Kidney (tissue), 14 donors: Measurements from ENCODE around the gene STK38. TPM values are rescaled to one million over a fixed set of nuclear protein-coding genes. Genes with fewer than 3 reads are reported as not detected.

ENCODE experiments used
- DNase-seq, 5 donors: peaks; one replicate each; pipeline ENCODE4 v3.0.0-alpha.2; 2013 to 2020
- FAIRE-seq: peaks from 2 replicates; lab custom pipeline; 2012; peaks lifted over from hg19 to GRCh38; lab: Jason Lieb, UNC
- H3K27ac ChIP-seq, 2 donors: one replicate each; pipeline ENCODE4 v1.7.0; 2013; ENCODE audit warnings: low read depth in 2 of 2, low read length in 2 of 2, inconsistent platforms in 1 of 2
- H3K27me3 ChIP-seq: one replicate; pipeline ENCODE4 v1.7.1; 2013; ENCODE audit warnings: low read length, inconsistent platforms; ENCODE audit not compliant: control insufficient read depth, insufficient read depth
- H3K36me3 ChIP-seq, 3 donors: one replicate each; pipeline versions ENCODE4 v1.7.0 to v1.7.1; 2013; ENCODE audit warnings: low read length in 3 of 3, control low read depth in 1 of 3, inconsistent platforms in 1 of 3; ENCODE audit not compliant: insufficient read depth in 3 of 3, control insufficient read depth in 2 of 3
- H3K4me1 ChIP-seq, 3 donors: one replicate each; pipeline versions ENCODE4 v1.7.0 to v1.7.1; 2013; ENCODE audit warnings: low read length in 3 of 3, inconsistent platforms in 1 of 3, low read depth in 1 of 3; ENCODE audit not compliant: control insufficient read depth in 2 of 3, insufficient read depth in 2 of 3
- H3K4me3 ChIP-seq, 3 donors: one replicate each; pipeline versions ENCODE4 v1.7.0 to v1.8.1; 2013; ENCODE audit warnings: low read length in 3 of 3, control low read depth in 1 of 3, inconsistent platforms in 1 of 3
- H3K9ac ChIP-seq, 3 donors: one replicate each; pipeline versions ENCODE4 v1.7.0 to v1.7.1; 2013; ENCODE audit warnings: low read length in 3 of 3, control low read depth in 1 of 3, inconsistent platforms in 1 of 3
- H3K9me3 ChIP-seq, 3 donors: one replicate each; pipeline versions ENCODE4 v1.7.0 to v1.7.1; 2013; ENCODE audit warnings: low read length in 3 of 3, control low read depth in 1 of 3, inconsistent platforms in 1 of 3; ENCODE audit not compliant: control insufficient read depth in 2 of 3, insufficient read depth in 1 of 3
- CTCF ChIP-seq: IDR thresholded peaks from 3 replicates; pipeline ENCODE4 v1.5.1; 2012; ENCODE audit warnings: mild to moderate bottlenecking, moderate library complexity, borderline replicate concordance; ENCODE audit not compliant: insufficient read depth; ENCODE audit errors: extremely low read depth
- intact Hi-C: fragments of 100-400 bp; cut with DNase I; formaldehyde crosslinking; loops from one replicate; pipeline ENCODE4 v1.11.1; 2022
- polyA plus RNA-seq: library from polyadenylated mRNA; stranded (reverse); fragments of 350-450 nt; fragmentation: Illumina TruSeq; extraction: RNeasy Lipid Tissue Mini Kit (QIAGEN cat#74804); gene quantifications from one replicate; pipeline ENCODE4 v1.2.3, GENCODE V29; 2014; ENCODE audit warnings: low read depth, low replicate concordance; ENCODE audit not compliant: insufficient read depth
- total RNA-seq: library from RNA; stranded (reverse); fragmentation: NEBNext Ultra II Directional; extraction: Animal tissue kit (Norgen Biotek cat#: 25700); gene quantifications from one replicate; pipeline ENCODE4 v1.2.1, GENCODE V29; 2021
- donor health status: control.
- donor health status: control.
- donor health status: control.
- donor health status: control.
- donor health status: control.
- donor health status: DM: yes; HTN: yes; CAD: no.
- donor health status: Normal renal cell carcinoma (clear cell type).

STK38 gene
- total and polyA plus RNA-seq, 2 donors from 2014 or later, result 21.3 to 30.4 TPM

- FAIRE-seq (no peak), DNase-seq (peak in 2 of 5 donors; percentile 49 to 67)
- intact Hi-C loops, result no loop called here
- TF ChIP-seq CTCF, result no peak
- no peaks in the 10 kb centered on the region for H3K9me3 ChIP-seq
- H3K27me3 ChIP-seq, result no peaks in the 10 kb centered on the region
- no peak overlapping the region for H3K4me3 ChIP-seq
- H3K4me1 ChIP-seq, result peaks cover 3 to 10% (median 6%) of the 10 kb centered on the region in 3 donors
- H3K36me3 ChIP-seq, result peaks cover 2 to 4% (median 3%) of the 10 kb centered on the region in 3 donors
- H3K9ac ChIP-seq, result no peak overlapping the region
- peak overlapping the region in 1 of 2 donors; percentile 35 for H3K27ac ChIP-seq
Measured at GRCh38 chr6:36506611-36507010, 40.7 kb downstream of the STK38 start.

GRCh38 chr6:36505744-36506534 lies 41.3 kb downstream of the STK38 start:
- H3K36me3 ChIP-seq, result peaks cover 2 to 4% (median 3%) of the 10 kb centered on the region in 3 donors
- H3K9me3 ChIP-seq, result no peaks in the 10 kb centered on the region
- FAIRE-seq, result no peak
- TF ChIP-seq CTCF, result no peak
- H3K27me3 ChIP-seq, result no peaks in the 10 kb centered on the region
- H3K4me1 ChIP-seq, result peaks cover 3 to 10% (median 6%) of the 10 kb centered on the region in 3 donors
- DNase-seq, result no peak
- no peak overlapping the region for H3K4me3 ChIP-seq
- intact Hi-C loops, result no loop called here
- H3K27ac ChIP-seq, result peak overlapping the region in 1 of 2 donors; percentile 35
- H3K9ac ChIP-seq, result no peak overlapping the region

- no peak overlapping the region for H3K9ac ChIP-seq
- H3K36me3 ChIP-seq, result peaks cover 0 to 4% (median 3%) of the 10 kb centered on the region in 3 donors
- H3K9me3 ChIP-seq, result no peaks in the 10 kb centered on the region
- H3K27me3 ChIP-seq, result no peaks in the 10 kb centered on the region
- no peak overlapping the region for H3K4me3 ChIP-seq
- DNase-seq (no peak), FAIRE-seq (no peak)
- peaks cover 3 to 10% (median 6%) of the 10 kb centered on the region in 3 donors for H3K4me1 ChIP-seq
- no peak overlapping the region for H3K27ac ChIP-seq
- intact Hi-C loops, result no loop called here
- TF ChIP-seq CTCF, result no peak
Measured at GRCh38 chr6:36504982-36505381, 42.3 kb downstream of the STK38 start.
